Measurements from ENCODE around the gene FBXO27. TPM values are rescaled to one million over a fixed set of nuclear protein-coding genes. Genes with fewer than 3 reads are reported as not detected.
A peak's percentile ranks its signal among the peaks of the same experiment; 100 is the strongest.

The FBXO27 gene
- total RNA-seq, 1 donor: not detected

DNA sequence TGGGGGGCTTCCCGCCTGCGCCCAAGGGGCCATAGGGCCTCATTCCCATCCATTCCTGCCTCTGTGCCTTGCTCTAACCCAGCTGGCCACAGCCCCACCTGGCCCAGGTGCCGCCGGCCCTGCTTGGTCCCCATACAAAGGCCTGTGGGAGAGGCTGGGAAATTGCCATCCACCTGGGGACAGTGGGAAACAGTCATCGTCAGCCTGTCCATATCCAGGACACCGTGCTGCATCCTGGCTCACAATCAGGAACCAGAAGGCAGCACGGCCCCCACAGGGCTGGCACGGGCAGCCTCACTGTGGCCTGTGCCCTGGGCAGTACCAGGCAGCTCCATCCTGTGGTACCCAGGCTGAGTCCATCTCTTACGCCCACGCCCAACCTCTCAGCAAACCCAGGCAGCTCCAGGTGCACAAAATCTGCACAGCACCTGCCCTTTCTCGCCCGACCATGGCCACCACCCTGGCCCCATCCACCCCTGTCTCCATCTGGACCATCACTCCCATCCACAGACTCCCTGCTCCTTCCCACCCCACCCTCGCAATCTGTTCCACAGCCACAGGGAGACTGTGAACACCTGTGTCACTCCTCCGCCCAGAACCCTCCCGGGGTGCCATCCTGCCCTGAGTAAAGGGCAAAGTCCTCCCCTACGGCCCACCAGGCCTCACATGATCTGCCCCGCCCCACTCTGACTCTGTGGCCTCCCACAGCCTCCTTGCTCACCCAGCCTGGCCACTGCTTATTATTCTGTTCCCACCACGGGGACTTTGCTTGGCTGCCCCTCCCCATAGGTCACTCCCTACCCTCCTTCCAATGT lies 21.1 kb upstream of the FBXO27 start:
- H3K4me3 ChIP-seq (ENCODE audit: low read length): no peak overlapping the region
- no peaks in the 10 kb centered on the region for H3K4me1 ChIP-seq (ENCODE audit: insufficient read depth, low read length)

DNA sequence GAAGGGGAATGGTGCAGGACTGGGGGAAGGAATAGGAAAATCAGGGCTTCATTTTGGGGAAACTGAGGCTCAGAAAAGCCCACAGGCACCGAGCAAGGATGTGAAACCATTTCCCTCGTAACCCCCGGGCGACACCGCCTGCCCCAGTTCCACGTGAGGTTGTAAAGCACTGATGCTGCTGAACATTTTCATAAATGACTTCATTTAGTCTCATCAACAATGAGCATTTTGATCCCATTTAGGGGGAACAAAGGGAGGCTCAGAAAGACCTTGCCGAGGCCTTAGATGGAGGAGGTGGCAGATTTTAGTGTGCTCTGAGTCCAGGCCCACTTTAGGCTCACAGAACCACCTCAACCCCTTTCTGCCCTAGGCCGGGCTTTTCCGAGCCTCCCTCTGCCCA lies 20.5 kb upstream of the FBXO27 start:
- Histone ChIP-seq H3K4me3 (ENCODE audit: low read length) (no peak overlapping the region), H3K27me3 (ENCODE audit: insufficient read depth, low read length) (no peaks in the 10 kb centered on the region), H3K4me1 (ENCODE audit: insufficient read depth, low read length) (no peaks in the 10 kb centered on the region), H3K9me3 (ENCODE audit: low read depth, low read length) (no peaks in the 10 kb centered on the region)

More for the DNA sequence above, 21.1 kb upstream of the FBXO27 start:
- H3K27me3 ChIP-seq (ENCODE audit: insufficient read depth, low read length): no peaks in the 10 kb centered on the region
- H3K9me3 ChIP-seq (ENCODE audit: low read depth, low read length): no peaks in the 10 kb centered on the region

DNA sequence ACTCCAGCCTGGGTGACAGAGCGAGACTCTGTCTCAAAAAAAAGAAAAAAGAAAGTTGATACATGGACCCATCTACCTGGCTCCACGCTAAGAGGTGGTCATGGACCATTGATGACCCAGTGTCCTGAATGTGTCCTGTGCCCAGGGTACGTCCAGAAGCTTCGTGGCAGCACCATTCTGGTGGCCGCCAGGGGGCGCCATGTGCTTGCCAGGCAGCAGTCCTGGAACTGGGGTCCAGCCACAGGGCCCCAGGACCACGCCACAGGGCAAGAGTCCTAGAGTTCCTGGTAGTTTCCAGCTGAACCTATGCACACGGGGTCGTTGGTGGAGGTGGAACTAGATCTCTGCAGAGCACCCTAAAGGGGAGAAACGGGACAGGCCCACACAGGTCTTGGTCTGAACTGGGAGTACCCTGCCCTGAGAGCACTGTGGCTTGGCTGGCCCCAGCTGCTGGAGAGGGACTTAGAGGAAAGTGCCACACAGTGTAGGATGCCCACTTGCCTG lies 19.9 kb upstream of the FBXO27 start:
- Histone ChIP-seq H3K4me3 (ENCODE audit: low read length) (no peak overlapping the region), H3K4me1 (ENCODE audit: insufficient read depth, low read length) (no peaks in the 10 kb centered on the region), H3K27me3 (ENCODE audit: insufficient read depth, low read length) (no peaks in the 10 kb centered on the region), H3K9me3 (ENCODE audit: low read depth, low read length) (no peaks in the 10 kb centered on the region)

DNA sequence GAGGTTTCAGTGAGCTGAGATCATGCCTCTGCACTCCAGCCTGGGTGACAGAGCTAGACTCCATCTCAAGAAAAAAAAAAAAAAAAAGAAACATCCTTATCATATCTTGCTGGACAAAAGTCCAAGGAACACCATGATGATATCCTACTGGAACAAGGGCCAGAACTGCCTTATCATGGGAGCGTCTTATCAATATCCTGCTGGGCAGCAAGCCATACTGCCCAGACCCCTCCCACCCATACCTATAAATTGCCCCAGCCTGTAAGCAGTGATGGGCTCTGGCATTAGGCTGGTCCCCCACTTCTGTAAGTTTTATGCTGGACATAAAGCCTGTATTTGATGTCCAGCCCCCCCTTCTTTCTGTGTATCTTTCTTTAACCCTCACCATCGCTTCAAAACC lies 14.7 kb upstream of the FBXO27 start:
- no peak overlapping the region for H3K4me3 ChIP-seq (ENCODE audit: low read length)
- H3K4me1 ChIP-seq (ENCODE audit: insufficient read depth, low read length): no peaks in the 10 kb centered on the region

DNA sequence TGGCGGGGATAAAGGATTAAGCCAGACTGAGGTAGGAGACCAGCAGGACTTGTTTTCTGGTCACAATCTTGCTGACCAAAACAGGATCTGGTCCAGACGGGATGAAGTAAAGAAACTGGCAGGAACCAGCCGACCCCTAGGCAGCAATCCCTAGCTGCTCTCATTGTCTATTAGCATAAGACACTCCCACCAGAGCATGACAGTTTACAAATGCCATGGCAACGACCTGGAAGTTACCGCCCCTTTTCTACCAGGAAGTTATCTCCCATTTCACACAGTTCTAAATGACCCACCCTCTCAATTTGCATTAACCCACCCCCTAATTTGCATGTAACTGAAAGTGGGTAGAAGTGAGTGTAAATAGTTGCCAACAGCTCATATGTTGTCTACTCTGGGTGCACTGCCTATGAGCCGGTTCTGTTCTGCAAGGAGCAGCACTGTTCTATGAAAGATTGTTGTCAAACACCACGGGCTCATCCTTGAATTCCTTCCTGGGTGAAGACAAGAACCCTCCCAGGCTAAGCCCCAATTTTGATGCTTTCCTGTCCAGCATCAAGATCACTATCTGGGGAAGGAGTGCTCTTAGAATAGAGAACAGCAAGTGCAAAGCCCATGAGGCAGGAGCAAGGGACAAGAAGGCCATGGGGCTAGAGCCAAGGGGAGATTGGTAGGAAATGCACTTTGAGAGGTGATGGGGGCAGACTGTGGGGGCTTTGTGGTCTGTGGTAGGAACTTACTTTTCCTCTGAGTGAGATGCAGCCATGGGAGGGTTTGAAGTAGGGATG lies 13.9 kb upstream of the FBXO27 start:
- H3K4me3 ChIP-seq (ENCODE audit: low read length): no peak overlapping the region
- H3K4me1 ChIP-seq (ENCODE audit: insufficient read depth, low read length): no peaks in the 10 kb centered on the region
- no peaks in the 10 kb centered on the region for H3K27me3 ChIP-seq (ENCODE audit: insufficient read depth, low read length)
- H3K9me3 ChIP-seq (ENCODE audit: low read depth, low read length): no peaks in the 10 kb centered on the region

More for the DNA sequence above, 14.7 kb upstream of the FBXO27 start:
- Histone ChIP-seq H3K27me3 (ENCODE audit: insufficient read depth, low read length) (no peaks in the 10 kb centered on the region), H3K9me3 (ENCODE audit: low read depth, low read length) (no peaks in the 10 kb centered on the region)

DNA sequence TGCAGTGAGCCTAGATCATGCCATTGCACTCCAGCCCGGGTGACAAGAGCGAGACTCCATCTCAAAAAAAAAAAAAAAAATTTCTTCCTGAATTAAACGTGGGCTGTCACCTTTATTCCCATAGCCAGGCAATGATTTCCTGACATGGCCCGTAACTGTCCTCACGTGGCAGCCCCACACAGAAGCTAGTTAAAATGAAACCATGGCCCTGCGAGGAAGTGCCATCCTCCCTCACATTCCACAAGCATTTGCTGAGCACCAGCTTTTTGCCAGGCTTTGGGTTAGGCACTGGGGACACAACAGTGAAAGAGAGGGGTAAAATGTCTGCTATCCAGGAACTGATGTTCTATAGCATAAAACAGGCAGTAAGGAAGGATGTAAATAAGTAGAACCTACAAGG lies 13.2 kb upstream of the FBXO27 start:
- H3K4me3 ChIP-seq (ENCODE audit: low read length): no peak overlapping the region
- no peaks in the 10 kb centered on the region for H3K27me3 ChIP-seq (ENCODE audit: insufficient read depth, low read length)
- no peaks in the 10 kb centered on the region for H3K4me1 ChIP-seq (ENCODE audit: insufficient read depth, low read length)
- H3K9me3 ChIP-seq (ENCODE audit: low read depth, low read length): no peaks in the 10 kb centered on the region

DNA sequence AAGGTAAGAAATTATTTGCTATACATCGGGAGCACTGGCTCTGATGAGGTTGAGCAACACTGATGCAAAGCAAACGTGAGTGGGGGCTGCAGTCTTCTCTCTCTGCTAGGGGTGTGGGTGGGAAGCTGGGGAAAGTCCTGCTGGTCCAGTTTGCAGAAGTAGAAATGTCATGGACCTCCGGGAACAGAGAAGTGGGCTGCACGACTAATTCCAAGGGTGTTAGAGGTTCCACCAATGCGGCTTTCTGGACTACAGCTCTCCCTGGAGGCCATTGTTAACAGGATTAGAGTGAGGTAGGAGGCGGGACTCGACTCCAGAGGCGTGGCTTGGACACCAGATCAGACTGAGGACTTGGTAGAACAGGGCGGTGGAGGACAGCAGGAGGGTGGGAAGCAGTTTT lies 5.7 kb upstream of the FBXO27 start:
- H3K9me3 ChIP-seq (ENCODE audit: low read depth, low read length): no peaks in the 10 kb centered on the region
- no peaks in the 10 kb centered on the region for H3K27me3 ChIP-seq (ENCODE audit: insufficient read depth, low read length)
- H3K4me1 ChIP-seq (ENCODE audit: insufficient read depth, low read length): no peaks in the 10 kb centered on the region
- no peak overlapping the region for H3K4me3 ChIP-seq (ENCODE audit: low read length)

DNA sequence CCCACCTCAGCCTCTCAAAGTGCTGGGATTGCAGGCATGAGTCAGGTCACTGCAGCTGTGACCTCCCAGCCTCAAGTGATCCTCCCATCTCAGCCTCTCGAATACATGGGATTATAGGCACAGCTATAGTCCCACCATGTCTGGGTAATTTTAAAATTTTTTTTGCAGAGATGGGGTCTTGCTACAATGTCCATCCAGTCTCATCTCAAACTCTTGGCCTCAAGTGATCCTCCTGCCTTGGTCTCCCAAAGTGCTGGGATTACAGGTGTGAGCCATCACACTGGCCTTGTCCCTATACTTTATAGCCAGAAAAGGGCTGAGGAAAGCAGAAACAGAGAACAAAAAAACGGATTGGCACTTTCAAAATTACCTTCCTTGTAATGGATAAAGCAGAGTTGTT lies 4.8 kb upstream of the FBXO27 start:
- H3K9me3 ChIP-seq (ENCODE audit: low read depth, low read length): no peaks in the 10 kb centered on the region
- H3K4me1 ChIP-seq (ENCODE audit: insufficient read depth, low read length): no peaks in the 10 kb centered on the region
- H3K27me3 ChIP-seq (ENCODE audit: insufficient read depth, low read length): peaks cover 5% of the 10 kb centered on the region
- H3K4me3 ChIP-seq (ENCODE audit: low read length): no peak overlapping the region

DNA sequence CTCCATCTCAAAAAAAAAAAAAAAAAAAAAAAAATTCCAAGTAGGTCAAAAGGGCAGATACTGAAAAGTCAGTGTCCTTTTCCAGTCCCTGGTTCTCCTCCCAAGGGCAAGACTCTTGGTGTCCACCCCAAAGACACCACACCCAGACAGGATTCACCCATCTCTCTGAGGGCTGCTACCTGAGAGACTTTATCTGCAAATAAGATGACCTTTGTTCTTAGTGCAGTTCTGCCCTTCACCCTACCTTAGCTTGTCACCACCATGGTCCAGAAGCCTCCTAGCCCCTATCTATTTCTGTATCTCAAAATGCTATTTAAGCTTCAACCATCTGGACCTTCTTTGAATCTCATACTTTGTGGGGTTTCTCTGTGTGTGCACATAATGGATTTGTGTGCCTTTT lies 4.2 kb upstream of the FBXO27 start:
- no peak overlapping the region for H3K4me3 ChIP-seq (ENCODE audit: low read length)
- H3K27me3 ChIP-seq (ENCODE audit: insufficient read depth, low read length): peaks cover 5% of the 10 kb centered on the region
- peaks cover 4% of the 10 kb centered on the region for H3K4me1 ChIP-seq (ENCODE audit: insufficient read depth, low read length)
- no peaks in the 10 kb centered on the region for H3K9me3 ChIP-seq (ENCODE audit: low read depth, low read length)

DNA sequence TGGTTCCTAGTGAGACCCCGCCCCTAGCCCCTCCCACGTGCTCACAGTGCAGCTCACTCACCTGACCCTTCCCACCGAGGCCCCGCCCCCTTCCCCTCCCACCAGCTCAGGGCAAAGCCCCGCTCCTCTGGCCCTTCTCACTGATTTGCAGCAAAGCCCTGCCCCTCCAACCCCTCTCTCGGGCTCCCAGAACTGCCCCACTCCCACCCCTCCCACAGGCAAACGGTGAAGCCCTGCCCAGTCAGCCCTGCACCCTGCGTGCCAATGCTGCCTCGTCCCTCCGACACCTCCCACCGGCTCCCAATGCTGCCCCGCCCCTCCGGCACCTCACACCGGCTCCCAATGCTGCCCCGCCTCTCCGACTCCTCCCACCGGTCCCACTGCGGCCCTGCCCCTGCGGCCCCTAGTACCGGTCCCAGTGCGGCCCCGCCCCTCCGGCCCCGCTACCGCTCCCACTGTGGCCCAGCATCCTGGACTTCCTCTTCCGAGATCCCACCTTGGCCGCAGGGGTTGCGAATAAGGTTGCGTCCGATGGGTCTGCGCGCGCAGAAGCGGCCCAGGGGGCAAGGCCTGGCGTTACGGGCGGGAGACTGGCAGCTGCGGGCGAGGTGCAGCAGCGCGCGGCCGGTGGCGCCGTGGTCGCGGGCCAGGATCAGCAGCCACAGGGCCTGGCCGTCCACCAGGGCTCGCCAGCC lies 834 bp downstream of the FBXO27 start:
- Histone ChIP-seq H3K4me3 (ENCODE audit: low read length) (peak overlapping the region; percentile 19), H3K27me3 (ENCODE audit: insufficient read depth, low read length) (peaks cover 12% of the 10 kb centered on the region), H3K4me1 (ENCODE audit: insufficient read depth, low read length) (peaks cover 14% of the 10 kb centered on the region), H3K9me3 (ENCODE audit: low read depth, low read length) (no peaks in the 10 kb centered on the region)

DNA sequence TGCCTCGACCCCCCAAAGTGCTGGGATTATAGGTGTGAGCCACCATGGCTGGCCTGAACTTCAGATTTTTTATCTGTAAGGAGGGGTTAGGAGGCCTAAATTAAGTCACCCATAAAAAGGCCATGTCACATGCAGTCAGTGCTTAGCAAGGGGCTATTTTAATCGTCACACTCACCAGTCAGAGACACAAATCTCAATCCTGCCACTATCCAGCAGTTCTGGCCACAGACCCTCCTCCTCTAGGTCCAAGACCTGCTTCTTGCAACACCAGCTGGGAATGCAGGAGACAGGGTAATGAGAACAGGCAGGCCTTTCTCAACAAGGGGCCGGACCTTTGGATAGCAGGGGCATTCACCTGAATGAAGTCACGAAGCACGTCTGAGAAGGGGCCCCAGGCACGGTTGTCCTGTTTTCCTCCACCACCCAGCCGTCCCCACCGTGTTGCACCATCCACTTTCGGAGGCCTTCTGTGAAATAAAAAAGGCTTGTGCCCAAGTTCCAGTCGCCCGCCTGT lies 1.4 kb downstream of the FBXO27 start:
- Histone ChIP-seq H3K9me3 (ENCODE audit: low read depth, low read length) (no peaks in the 10 kb centered on the region), H3K27me3 (ENCODE audit: insufficient read depth, low read length) (peaks cover 12% of the 10 kb centered on the region), H3K4me1 (ENCODE audit: insufficient read depth, low read length) (peaks cover 14% of the 10 kb centered on the region), H3K4me3 (ENCODE audit: low read length) (no peak overlapping the region)

DNA sequence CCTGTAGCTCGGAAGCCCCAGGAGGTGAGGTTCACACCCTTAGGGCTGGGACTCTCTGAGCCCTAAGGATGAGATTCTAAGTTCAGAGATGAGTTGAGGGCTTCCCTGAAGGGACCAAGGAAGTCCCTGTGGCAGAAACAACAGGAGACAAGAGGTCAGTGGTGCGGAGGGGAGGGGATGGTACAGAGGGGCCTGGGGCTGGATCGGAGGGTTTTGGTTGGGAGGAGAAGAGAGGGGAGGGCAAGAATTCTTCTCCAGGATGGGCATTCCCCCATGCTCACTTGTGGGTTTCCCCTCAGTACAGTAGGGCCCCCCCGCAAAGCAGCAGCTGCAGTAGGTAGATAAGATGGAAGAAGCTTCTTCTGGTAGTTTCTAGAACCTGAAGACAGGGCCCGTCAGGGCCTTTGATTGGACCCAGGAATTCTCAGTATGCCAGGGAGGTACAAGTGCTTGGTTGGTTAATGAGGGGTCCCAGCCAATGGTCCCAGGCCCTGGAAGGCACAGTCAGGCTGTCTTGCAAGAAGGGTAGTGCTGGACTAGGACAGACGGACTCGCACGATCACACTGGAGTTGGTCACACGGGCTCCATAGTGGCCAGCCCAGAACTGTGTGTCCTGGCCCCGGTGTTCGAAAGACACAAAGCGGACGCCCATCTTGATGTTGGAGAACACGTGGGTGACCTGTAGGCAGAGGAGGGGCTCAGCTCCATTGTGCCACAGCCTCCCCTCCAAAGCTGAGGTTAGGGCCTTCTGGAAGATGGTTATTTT lies 7.3 kb downstream of the FBXO27 start:
- Histone ChIP-seq H3K27me3 (ENCODE audit: insufficient read depth, low read length) (no peaks in the 10 kb centered on the region), H3K9me3 (ENCODE audit: low read depth, low read length) (no peaks in the 10 kb centered on the region), H3K4me3 (ENCODE audit: low read length) (no peak overlapping the region), H3K4me1 (ENCODE audit: insufficient read depth, low read length) (no peaks in the 10 kb centered on the region)

DNA sequence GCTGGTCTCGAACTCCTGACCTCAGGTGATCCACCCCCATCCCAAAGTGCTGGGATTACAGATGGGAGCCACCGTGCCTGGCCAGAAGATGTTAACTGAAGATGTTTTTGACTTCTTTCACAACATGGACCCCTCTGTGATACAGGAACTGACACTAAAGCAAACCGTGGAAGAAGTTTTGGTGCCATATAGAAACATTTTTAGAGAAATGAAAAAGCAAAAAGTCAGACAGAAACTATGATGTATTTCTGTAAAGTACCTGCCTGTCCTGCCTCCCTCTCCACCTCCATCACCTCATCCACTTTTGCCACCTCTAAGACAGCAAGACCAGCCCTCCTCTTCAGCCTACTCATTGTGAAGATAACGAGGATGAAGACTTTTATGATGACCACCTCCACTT lies 11.3 kb downstream of the FBXO27 start:
- Histone ChIP-seq H3K9me3 (ENCODE audit: low read depth, low read length) (no peaks in the 10 kb centered on the region), H3K4me3 (ENCODE audit: low read length) (no peak overlapping the region), H3K27me3 (ENCODE audit: insufficient read depth, low read length) (no peaks in the 10 kb centered on the region), H3K4me1 (ENCODE audit: insufficient read depth, low read length) (no peaks in the 10 kb centered on the region)

DNA sequence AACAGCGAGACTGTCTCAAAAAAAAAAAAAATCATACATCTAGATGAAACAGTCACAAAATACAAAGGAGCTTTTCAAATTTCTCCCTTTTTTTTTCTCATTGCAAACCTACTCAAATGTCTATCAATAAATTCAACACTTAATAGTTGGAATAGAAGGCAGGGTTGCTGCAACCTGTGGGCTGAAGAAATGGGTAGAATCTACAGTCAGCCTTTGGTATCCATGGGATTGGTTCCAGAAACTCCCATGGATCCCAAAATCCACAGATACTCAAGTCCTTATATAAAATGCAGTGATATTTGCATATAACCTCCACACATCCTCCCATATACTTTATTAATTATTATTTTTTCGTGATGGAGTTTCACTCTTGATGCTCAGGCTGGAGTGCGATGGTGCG lies 14.7 kb downstream of the FBXO27 start:
- H3K4me3 ChIP-seq (ENCODE audit: low read length): no peak overlapping the region
- H3K9me3 ChIP-seq (ENCODE audit: low read depth, low read length): no peaks in the 10 kb centered on the region
- H3K27me3 ChIP-seq (ENCODE audit: insufficient read depth, low read length): no peaks in the 10 kb centered on the region
- H3K4me1 ChIP-seq (ENCODE audit: insufficient read depth, low read length): no peaks in the 10 kb centered on the region
